HG03097 (cell line): ENCODE measurements around the gene MCF2L.
"Not testable (repeated sequence)": the region's sequence is repeated elsewhere in the genome, so short reads cannot be mapped to it uniquely, and the experiment has no call there.

Experiments
- ATAC-seq: cut with Tn5 transposase; IDR thresholded peaks from one replicate; pipeline ENCODE4 v1.9.1; 2021; ENCODE audit not compliant: unreplicated experiment, low FRiP score

The MCF2L gene

GRCh38 chr13:112968910-112969691 is at the start of gene MCF2L:
Gene MCF2L (plus strand): TSS chr13:112969214. CDS start chr13:112969380, 166 bp downstream.
- peak; percentile 18 for ATAC-seq

GRCh38 chr13:112923962-112924361 is 45.1 kb upstream of the MCF2L start:
- ATAC-seq: no peak

- ATAC-seq: no peak
Measured at GRCh38 chr13:112924365-112924764, 44.6 kb upstream of the MCF2L start.

- no peak for ATAC-seq
Measured at GRCh38 chr13:112926003-112926402, 43.0 kb upstream of the MCF2L start.

- no peak for ATAC-seq
Measured at GRCh38 chr13:112926993-112927392, 42.0 kb upstream of the MCF2L start.

GRCh38 chr13:112928020-112928971 is 40.7 kb upstream of the MCF2L start:
- ATAC-seq: no peak

- ATAC-seq: no peak
Measured at GRCh38 chr13:112928972-112929782, 39.8 kb upstream of the MCF2L start.

GRCh38 chr13:112929783-112930055 is 39.3 kb upstream of the MCF2L start:
- ATAC-seq: no peak

- no peak for ATAC-seq
Measured at GRCh38 chr13:112930192-112930591, 38.8 kb upstream of the MCF2L start.

GRCh38 chr13:112931028-112931934 is 37.7 kb upstream of the MCF2L start:
- ATAC-seq: no peak

GRCh38 chr13:112932971-112933370 is 36.0 kb upstream of the MCF2L start:
- ATAC-seq: no peak

GRCh38 chr13:112933649-112934048 is 35.4 kb upstream of the MCF2L start:
- no peak for ATAC-seq

- ATAC-seq: no peak
Measured at GRCh38 chr13:112934078-112934477, 34.9 kb upstream of the MCF2L start.

GRCh38 chr13:112938680-112939079 is 30.3 kb upstream of the MCF2L start:
- ATAC-seq: no peak

- no peak for ATAC-seq
Measured at GRCh38 chr13:112940236-112940635, 28.8 kb upstream of the MCF2L start.

GRCh38 chr13:112941349-112941748 is 27.7 kb upstream of the MCF2L start:
- ATAC-seq: no peak

GRCh38 chr13:112941765-112942164 is 27.2 kb upstream of the MCF2L start:
- ATAC-seq: not testable (repeated sequence)

GRCh38 chr13:112942689-112943308 is 26.2 kb upstream of the MCF2L start:
- peak; percentile 95 for ATAC-seq

- peak; percentile 28 for ATAC-seq
Measured at GRCh38 chr13:112943309-112944125, 25.5 kb upstream of the MCF2L start.
